GM12872 (cell line): ENCODE measurements around the gene TTC17.

Source experiments
- CTCF ChIP-seq: IDR thresholded peaks from 3 replicates; pipeline ENCODE4 v1.5.1; 2011; ENCODE audit warnings: low read depth, mild to moderate bottlenecking, low read length, moderate library complexity; ENCODE audit not compliant: insufficient read depth

The TTC17 gene

GRCh38 chr11:43467958-43468357 lies 109.2 kb downstream of the TTC17 start:
- no peak for TF ChIP-seq CTCF

- TF ChIP-seq CTCF = no peak
These were observed 127.4 kb downstream of the TTC17 start for GRCh38 chr11:43486141-43486540.

GRCh38 chr11:43489869-43490465 lies 131.2 kb downstream of the TTC17 start:
- TF ChIP-seq CTCF = no peak

GRCh38 chr11:43492701-43493100 lies 134.0 kb downstream of the TTC17 start:
- no peak for TF ChIP-seq CTCF

GRCh38 chr11:43493431-43493830 lies 134.7 kb downstream of the TTC17 start:
- TF ChIP-seq CTCF = no peak

GRCh38 chr11:43497144-43497543 lies 138.4 kb downstream of the TTC17 start:
- TF ChIP-seq CTCF = no peak

- no peak for TF ChIP-seq CTCF
These were observed 139.8 kb downstream of the TTC17 start for GRCh38 chr11:43498561-43498960.
